ENCODE results near the gene RPP14.
"Not testable (repeated sequence)": the region's sequence is repeated elsewhere in the genome, so short reads cannot be mapped to it uniquely, and the experiment has no call there.

RPP14 gene

GRCh38 chr3:58305882-58306711 lies at the start of gene RPP14, which contains the start of gene HTD2:
RPP14 (plus strand) TSS chr3:58306245; CDS start chr3:58310330, 4,085 bp downstream.
HTD2 (plus strand) TSS chr3:58306520; CDS start chr3:58317614, 11,094 bp downstream.
- DNase-seq = peak; percentile 83

GRCh38 chr3:58256511-58256910 lies 49.5 kb upstream of the RPP14 start:
- DNase-seq = no peak

- DNase-seq = no peak
Measured at GRCh38 chr3:58258392-58259055, 47.5 kb upstream of the RPP14 start.

DNA sequence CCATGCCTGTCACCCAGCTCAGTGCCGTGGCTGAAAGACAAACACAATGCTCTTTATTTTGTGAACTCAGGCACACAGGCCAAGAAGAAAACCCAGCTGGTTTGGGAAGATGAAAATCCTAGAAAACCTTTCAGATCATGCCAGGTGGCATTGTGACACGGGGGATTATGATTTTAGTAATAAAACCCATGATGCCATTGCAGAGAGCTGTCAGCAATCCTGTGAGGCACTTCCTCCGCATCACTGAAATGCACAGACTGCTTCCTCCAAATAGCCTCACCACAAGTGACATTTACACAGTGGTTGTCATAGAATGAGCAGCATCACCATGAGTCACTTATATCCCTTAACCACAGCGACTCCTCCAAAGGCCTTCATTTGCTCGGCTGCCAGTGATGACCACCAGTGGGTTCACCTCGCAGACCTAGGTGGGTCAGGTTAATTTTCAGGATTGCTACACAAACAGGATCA lies 45.7 kb upstream of the RPP14 start:
- DNase-seq = no peak

GRCh38 chr3:58260733-58261132 lies 45.3 kb upstream of the RPP14 start:
- peak; percentile 10 for DNase-seq

GRCh38 chr3:58261954-58262666 lies 43.9 kb upstream of the RPP14 start:
- no peak for DNase-seq

DNA sequence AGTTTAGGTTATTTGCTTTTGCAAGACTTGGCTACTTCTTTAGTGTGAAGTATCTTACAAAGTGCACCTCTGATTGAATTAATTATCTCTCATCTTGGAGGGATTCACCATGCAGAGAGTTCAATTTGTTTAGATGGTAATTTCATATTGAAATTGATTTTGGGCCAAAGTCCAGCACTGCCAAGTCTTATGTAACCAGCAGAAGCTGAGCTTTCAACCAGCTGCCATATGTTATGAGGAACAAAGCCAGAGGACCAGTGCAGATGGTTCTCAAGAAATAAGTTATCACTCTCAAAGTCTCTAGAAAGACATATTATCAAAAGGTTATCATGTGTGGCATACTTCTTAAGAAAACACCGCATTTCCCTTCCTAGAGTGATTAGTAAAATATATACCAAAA lies 39.5 kb upstream of the RPP14 start:
- DNase-seq = no peak

GRCh38 chr3:58267543-58267942 lies 38.5 kb upstream of the RPP14 start:
- not testable (repeated sequence) for DNase-seq

DNA sequence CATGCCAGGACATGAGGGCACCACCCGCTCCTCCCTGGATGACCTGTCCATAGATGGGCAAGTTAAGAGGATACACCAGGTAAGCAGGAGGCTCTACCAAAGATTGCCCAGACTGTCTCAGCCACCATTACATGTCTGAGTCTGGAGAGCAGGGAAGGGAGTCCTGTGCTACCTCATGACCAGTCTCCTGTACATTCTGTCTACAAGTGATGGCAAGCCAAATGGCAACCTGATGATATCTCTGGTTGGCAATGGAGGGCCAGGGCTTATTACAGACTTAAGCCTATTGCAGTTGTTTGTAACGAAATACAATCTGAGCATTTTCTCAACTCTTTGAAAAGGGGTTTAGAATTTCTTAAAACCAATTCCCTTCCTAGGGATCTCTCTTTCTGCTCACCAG lies 36.7 kb upstream of the RPP14 start:
- DNase-seq = no peak

GRCh38 chr3:58270485-58270884 lies 35.6 kb upstream of the RPP14 start:
- DNase-seq = no peak

DNA sequence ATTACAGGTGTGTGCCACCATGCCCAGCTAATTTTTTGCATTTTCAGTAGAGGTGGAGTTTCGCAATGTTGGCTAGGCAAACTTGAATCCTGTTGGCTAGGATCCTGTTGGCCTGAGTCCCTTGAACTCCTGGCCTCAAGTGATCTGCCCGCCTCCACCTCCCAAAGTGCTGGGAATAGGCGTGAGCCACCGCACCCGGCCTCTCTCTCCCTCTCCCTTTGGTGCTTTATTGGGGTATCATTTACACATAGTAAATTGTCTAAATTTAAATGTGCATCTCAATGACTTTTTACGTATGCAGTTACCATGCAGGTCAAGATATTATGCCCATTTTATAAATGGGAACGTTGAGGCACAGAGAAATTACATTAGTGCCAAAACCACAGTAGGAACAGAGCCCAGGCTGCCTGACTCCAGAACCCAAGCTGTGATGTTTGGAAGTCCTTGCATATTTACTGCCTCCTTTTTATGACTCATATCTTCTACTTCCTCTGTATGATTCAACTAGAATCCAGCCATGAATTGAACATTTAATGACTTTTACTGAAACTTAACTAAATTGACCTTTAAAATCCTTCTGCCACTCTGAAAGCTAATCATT lies 34.0 kb upstream of the RPP14 start:
- no peak for DNase-seq

- no peak for DNase-seq
Measured at GRCh38 chr3:58272891-58273290, 33.2 kb upstream of the RPP14 start.

- not testable (repeated sequence) for DNase-seq
Measured at GRCh38 chr3:58273362-58273761, 32.7 kb upstream of the RPP14 start.

GRCh38 chr3:58274027-58274614 lies 31.9 kb upstream of the RPP14 start:
- no peak for DNase-seq

DNA sequence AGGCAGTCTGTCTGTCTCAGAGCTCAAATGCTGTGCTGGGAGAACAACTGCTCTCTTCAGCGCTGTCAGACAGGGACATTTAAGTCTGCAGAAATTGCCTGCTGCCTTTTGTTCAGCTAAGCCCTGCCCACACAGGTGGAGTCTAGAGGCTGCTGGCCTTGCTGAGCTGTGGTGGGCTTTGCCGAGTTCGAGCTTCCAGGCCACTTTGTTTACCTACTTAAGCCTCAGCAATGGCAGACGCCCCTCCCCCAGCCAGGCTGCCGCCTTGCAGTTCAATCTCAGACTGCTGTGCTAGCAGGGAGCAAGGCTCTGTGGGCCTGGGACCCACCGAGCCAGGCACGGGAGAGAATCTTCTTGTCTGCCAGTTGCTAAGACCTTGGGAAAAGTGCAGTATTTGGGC lies 25.0 kb upstream of the RPP14 start:
- no peak for DNase-seq

- DNase-seq = no peak
Measured at GRCh38 chr3:58285334-58285733, 20.7 kb upstream of the RPP14 start.

DNA sequence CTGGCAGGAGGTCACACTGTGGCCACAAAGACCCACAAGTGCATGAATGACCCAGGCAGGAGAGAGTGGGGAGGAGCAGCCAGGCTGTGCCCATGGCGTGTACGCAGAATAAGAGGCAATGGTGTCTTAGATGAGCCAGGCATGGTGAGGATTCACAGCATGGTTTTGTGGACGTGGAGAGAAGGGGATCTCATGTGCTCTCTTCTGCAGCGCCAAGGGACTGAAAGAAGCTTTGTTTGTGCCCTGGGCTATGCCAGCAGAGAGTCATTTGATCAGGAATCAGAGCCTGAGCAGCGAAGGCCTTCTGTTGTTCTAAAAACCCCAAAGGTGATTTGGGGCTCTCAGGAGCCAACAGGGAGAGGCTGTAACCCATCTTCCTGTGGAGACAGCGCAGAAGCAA lies 18.7 kb upstream of the RPP14 start:
- DNase-seq = no peak

- DNase-seq = no peak
Measured at GRCh38 chr3:58288011-58288728, 17.9 kb upstream of the RPP14 start.

- DNase-seq = not testable (repeated sequence)
Measured at GRCh38 chr3:58288964-58289613, 17.0 kb upstream of the RPP14 start.

GRCh38 chr3:58290446-58290845 lies 15.6 kb upstream of the RPP14 start:
- not testable (repeated sequence) for DNase-seq

DNA sequence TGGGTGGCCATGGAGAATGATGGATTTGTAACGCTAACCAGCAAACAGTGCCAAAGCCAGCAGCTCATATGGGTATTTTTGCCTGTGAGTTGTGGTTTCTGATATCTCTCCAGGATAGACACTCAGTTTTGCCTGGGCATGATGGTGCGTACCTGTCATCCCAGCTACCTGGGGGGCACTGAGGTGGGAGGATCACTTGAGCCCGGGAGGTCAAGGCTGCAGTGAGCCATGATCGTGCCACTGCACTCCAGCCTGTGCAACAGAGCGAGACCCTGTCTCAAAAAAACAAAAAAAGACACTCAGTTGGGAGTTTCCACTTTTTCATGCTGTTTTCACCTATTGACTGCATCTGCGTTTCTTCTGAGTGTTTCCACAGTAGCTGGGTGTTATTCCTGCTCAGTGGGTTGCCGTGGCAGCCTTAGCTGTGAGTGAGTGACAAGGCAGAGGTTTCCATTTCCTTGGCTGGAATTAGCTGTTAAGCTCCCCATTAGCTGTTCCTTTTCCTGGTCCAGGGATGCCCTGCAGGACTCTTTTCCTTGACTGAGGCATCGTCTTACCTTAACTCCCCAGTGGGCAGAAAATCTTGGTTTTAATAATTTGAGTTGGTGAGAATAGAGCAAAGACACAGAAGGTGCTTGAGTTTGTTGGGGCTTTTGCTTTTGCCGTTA lies 14.2 kb upstream of the RPP14 start:
- DNase-seq = no peak

Data from NCI-H2171 (cell line).